ENCODE results near the gene COA1.

DNA sequence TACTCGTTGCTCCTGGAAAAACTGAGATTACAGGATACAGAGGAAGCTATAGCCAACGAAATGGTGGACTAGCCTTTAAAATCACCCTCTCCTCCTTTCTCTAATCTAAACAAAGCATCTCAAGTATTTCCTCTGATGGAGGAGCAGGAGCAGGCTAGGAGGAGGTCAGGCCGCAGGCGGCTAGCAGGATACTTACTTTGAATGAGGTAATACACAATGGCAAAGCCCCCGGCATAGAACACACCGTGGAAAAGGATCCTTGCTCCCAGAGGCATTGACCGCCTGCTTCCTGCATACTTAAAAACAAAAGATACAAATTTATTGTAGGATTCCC is 82.0 kb downstream of the COA1 start:
- no peak for TF ChIP-seq POLR2A (IDR thresholded peaks at IDR 0.05; ENCODE audit: low read depth)
- TF ChIP-seq, protein P1, sequence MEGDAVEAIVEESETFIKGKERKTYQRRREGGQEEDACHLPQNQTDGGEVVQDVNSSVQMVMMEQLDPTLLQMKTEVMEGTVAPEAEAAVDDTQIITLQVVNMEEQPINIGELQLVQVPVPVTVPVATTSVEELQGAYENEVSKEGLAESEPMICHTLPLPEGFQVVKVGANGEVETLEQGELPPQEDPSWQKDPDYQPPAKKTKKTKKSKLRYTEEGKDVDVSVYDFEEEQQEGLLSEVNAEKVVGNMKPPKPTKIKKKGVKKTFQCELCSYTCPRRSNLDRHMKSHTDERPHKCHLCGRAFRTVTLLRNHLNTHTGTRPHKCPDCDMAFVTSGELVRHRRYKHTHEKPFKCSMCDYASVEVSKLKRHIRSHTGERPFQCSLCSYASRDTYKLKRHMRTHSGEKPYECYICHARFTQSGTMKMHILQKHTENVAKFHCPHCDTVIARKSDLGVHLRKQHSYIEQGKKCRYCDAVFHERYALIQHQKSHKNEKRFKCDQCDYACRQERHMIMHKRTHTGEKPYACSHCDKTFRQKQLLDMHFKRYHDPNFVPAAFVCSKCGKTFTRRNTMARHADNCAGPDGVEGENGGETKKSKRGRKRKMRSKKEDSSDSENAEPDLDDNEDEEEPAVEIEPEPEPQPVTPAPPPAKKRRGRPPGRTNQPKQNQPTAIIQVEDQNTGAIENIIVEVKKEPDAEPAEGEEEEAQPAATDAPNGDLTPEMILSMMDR (IDR thresholded peaks at IDR 0.05): no peak
- no peak for TF ChIP-seq EP300 (IDR thresholded peaks at IDR 0.05)

Data from esophagus muscularis mucosa (tissue), 4 donors.